T-helper 2 cell treated with Interferon-gamma antibody and Interleukin-4, amounts not matched to agents 100 ng/mL and 5 ng/mL, for 36 hours (primary cell): Measurements from ENCODE around the gene ZNF892. TPM values are rescaled to one million over a fixed set of nuclear protein-coding genes. Genes with fewer than 3 reads are reported as not detected.
"Not testable (repeated sequence)": the region's sequence is repeated elsewhere in the genome, so short reads cannot be mapped to it uniquely, and the experiment has no call there.

Experiments used
- intact Hi-C: fragments of 100-400 bp; cut with micrococcal nuclease; formaldehyde crosslinking; loops from one replicate; pipeline ENCODE4 v1.15.1; 2023
- total RNA-seq: library from RNA; stranded (reverse); gene quantifications from 2 replicates; pipeline ENCODE4 v1.2.3, GENCODE V29; 2022

Gene ZNF892
- total RNA-seq, 1 donor from 2014 or later: 4.1 TPM

GRCh38 chr2:95220449-95220848, 13.1 kb downstream of the ZNF892 start:
- intact Hi-C loops: no loop called here

- intact Hi-C loops: no loop called here
These were observed 18.3 kb downstream of the ZNF892 start for GRCh38 chr2:95225658-95226057.

GRCh38 chr2:95231723-95232122, 24.4 kb downstream of the ZNF892 start:
- intact Hi-C loops: no loop called here

- intact Hi-C loops: no loop called here
These were observed 24.9 kb downstream of the ZNF892 start for GRCh38 chr2:95232232-95232631.

GRCh38 chr2:95234286-95234785, 27.0 kb downstream of the ZNF892 start:
- intact Hi-C loops: no loop called here

- intact Hi-C loops: no loop called here
These were observed 27.5 kb downstream of the ZNF892 start for GRCh38 chr2:95234816-95235215.

- intact Hi-C loops: no loop called here
These were observed 30.8 kb downstream of the ZNF892 start for GRCh38 chr2:95238131-95238530.

- intact Hi-C loops: no loop called here
These were observed 32.8 kb downstream of the ZNF892 start for GRCh38 chr2:95240091-95240490.

GRCh38 chr2:95240556-95240955, 33.2 kb downstream of the ZNF892 start:
- intact Hi-C loops: no loop called here

- intact Hi-C loops: not testable (repeated sequence)
These were observed 34.8 kb downstream of the ZNF892 start for GRCh38 chr2:95242084-95242483.

Other genes starting within 250 kb of the ZNF892 start
- gene MAL, start 181.8 kb upstream of the ZNF892 start, total RNA-seq: 184 and 187 TPM in 2 replicates
- gene MRPS5, start 85.7 kb upstream of the ZNF892 start, total RNA-seq: 71.5 and 74.8 TPM in 2 replicates
- 8.7 and 10.1 TPM in 2 replicates for gene ZNF514, start 47.7 kb upstream of the ZNF892 start, total RNA-seq
- 3.5 and 3.6 TPM in 2 replicates for gene ZNF2, start 41.7 kb upstream of the ZNF892 start, total RNA-seq
- 0.34 and 0.48 TPM in 2 replicates for gene PROM2, start 66.9 kb downstream of the ZNF892 start, total RNA-seq
- not detected in 2 replicates for gene KCNIP3, start 89.8 kb downstream of the ZNF892 start, total RNA-seq
- 27.0 and 29.0 TPM in 2 replicates for gene FAHD2A, start 195.2 kb downstream of the ZNF892 start, total RNA-seq